H1 (cell line): Measurements from ENCODE around the gene FAM98C. TPM values are rescaled to one million over a fixed set of nuclear protein-coding genes. Genes with fewer than 3 reads are reported as not detected.

Experiments
- CTCF ChIA-PET: fragments of 300-600 bp; sonication (Branson Sonifier 250); formaldehyde crosslinking; loops from one replicate; lab custom pipeline; 2021; ENCODE audit not compliant: partially characterized antibody; lab: Charles Lee
- POLR2A ChIA-PET: fragments of 300-600 bp; sonication (Branson Sonifier 250); formaldehyde crosslinking; loops from one replicate; lab custom pipeline; 2021; ENCODE audit warnings: inconsistent platforms; ENCODE audit not compliant: partially characterized antibody; lab: Charles Lee
- DNase-seq, 2 experiments: peaks; one replicate each; pipeline versions ENCODE4 v3.0.0 to v3.0.0-alpha.2; 2010 to 2022; ENCODE audit warnings: low spot score in 2 of 2, low read depth in 1 of 2, mixed read lengths in 1 of 2
- FAIRE-seq: peaks from 2 replicates; lab custom pipeline; 2011; peaks lifted over from hg19 to GRCh38; lab: Jason Lieb, UNC
- H2AFZ ChIP-seq: 2 replicates; pipeline ENCODE4 v1.8.1; 2012; ENCODE audit warnings: low read length, inconsistent platforms
- H2AK5ac ChIP-seq: 2 replicates; pipeline ENCODE4 v1.6.1; 2013; ENCODE audit warnings: low read depth, low read length
- H2BK120ac ChIP-seq: replicated peaks from 2 replicates; pipeline ENCODE3; 2013; ENCODE audit warnings: low read depth, low read length, inconsistent platforms
- H2BK12ac ChIP-seq: 2 replicates; pipeline ENCODE4 v1.6.1; 2013; ENCODE audit warnings: low read depth, low read length
- H2BK15ac ChIP-seq: 2 replicates; pipeline ENCODE4 v1.6.1; 2013; ENCODE audit warnings: low read length
- H2BK20ac ChIP-seq: 2 replicates; pipeline ENCODE4 v1.6.1; 2013; ENCODE audit warnings: low read length
- H2BK5ac ChIP-seq: 2 replicates; pipeline ENCODE4 v1.6.1; 2013; ENCODE audit warnings: low read depth, low read length
- H3K14ac ChIP-seq: 2 replicates; pipeline ENCODE4 v1.6.1; 2013; ENCODE audit warnings: inconsistent platforms; ENCODE audit not compliant: insufficient read length
- H3K18ac ChIP-seq: 2 replicates; pipeline ENCODE4 v1.6.1; 2013; ENCODE audit warnings: low read length; ENCODE audit errors: extremely low read depth
- H3K23ac ChIP-seq: 2 replicates; pipeline ENCODE4 v1.6.1; 2013; ENCODE audit warnings: inconsistent platforms; ENCODE audit not compliant: insufficient read length
- H3K23me2 ChIP-seq: 2 replicates; pipeline ENCODE4 v1.6.1; 2013; ENCODE audit warnings: low read depth, low read length
- H3K27ac ChIP-seq: 2 replicates; pipeline ENCODE4 v1.6.1; 2011; ENCODE audit warnings: low read depth, low read length, inconsistent platforms
- H3K27me3 ChIP-seq, 4 experiments: replicated peaks in 1 of 4; 1 replicate in 1 of 4; 2 replicates in 3 of 4; pipeline versions ENCODE4 v1.6.1 to v1.8.1; 2011 to 2013; ENCODE audit warnings: low read length in 3 of 4, mild to moderate bottlenecking in 3 of 4, inconsistent platforms in 2 of 4, mixed read lengths in 2 of 4, moderate library complexity in 1 of 4; ENCODE audit not compliant: control insufficient read depth in 3 of 4, insufficient read depth in 3 of 4; ENCODE audit errors: extremely low read depth in 1 of 4
- H3K36me3 ChIP-seq, 4 experiments: 2 replicates each; pipeline versions ENCODE4 v1.6.1 to v1.8.1; 2011 to 2013; ENCODE audit warnings: mild to moderate bottlenecking in 4 of 4, low read length in 3 of 4, moderate library complexity in 2 of 4, control low read depth in 1 of 4, inconsistent platforms in 1 of 4; ENCODE audit not compliant: insufficient read depth in 4 of 4, control insufficient read depth in 2 of 4
- H3K4ac ChIP-seq: replicated peaks from 2 replicates; pipeline ENCODE3; 2013; ENCODE audit warnings: low read length, low read depth, mixed read lengths, inconsistent platforms; ENCODE audit not compliant: insufficient read length
- H3K4me1 ChIP-seq, 4 experiments: replicated peaks in 1 of 4; 1 replicate in 1 of 4; 2 replicates in 3 of 4; pipeline versions ENCODE4 v1.6.1 to v1.8.1; 2011 to 2013; ENCODE audit warnings: low read length in 3 of 4, inconsistent platforms in 2 of 4, mixed read lengths in 1 of 4; ENCODE audit not compliant: insufficient read depth in 4 of 4, control insufficient read depth in 3 of 4
- H3K4me2 ChIP-seq, 2 experiments: 2 replicates each; pipeline versions ENCODE4 v1.6.1 to v1.8.1; 2011 to 2013; ENCODE audit warnings: low read depth in 2 of 2, low read length in 2 of 2, control low read depth in 1 of 2, inconsistent platforms in 1 of 2, mild to moderate bottlenecking in 1 of 2; ENCODE audit not compliant: insufficient read depth in 1 of 2
- H3K4me3 ChIP-seq, 4 experiments: fragments of 200-600, 300-600 bp in 1 of 4; sonication (generic), shearing (Covaris generic), sonication (Bioruptor Twin) in 1 of 4; 2 replicates each; pipeline versions ENCODE4 v1.5.1 to v1.8.1; 2011 to 2016; ENCODE audit warnings: low read length in 4 of 4, low read depth in 3 of 4, control low read depth in 2 of 4, inconsistent platforms in 2 of 4, mild to moderate bottlenecking in 2 of 4, mixed read lengths in 1 of 4, moderate library complexity in 1 of 4; ENCODE audit not compliant: insufficient read depth in 2 of 4; ENCODE audit errors: extremely low read depth in 1 of 4
- H3K56ac ChIP-seq: replicated peaks from 2 replicates; pipeline ENCODE3; 2013; ENCODE audit warnings: low read depth, mild to moderate bottlenecking, mixed read lengths, low read length, inconsistent platforms; ENCODE audit not compliant: insufficient read length
- H3K79me1 ChIP-seq: 2 replicates; pipeline ENCODE4 v1.6.1; 2013; ENCODE audit warnings: low read depth, low read length, control low read depth
- H3K79me2 ChIP-seq, 2 experiments: 2 replicates each; pipeline versions ENCODE4 v1.6.1 to v1.8.1; 2012 to 2013; ENCODE audit warnings: low read length in 2 of 2, mild to moderate bottlenecking in 2 of 2, inconsistent platforms in 1 of 2; ENCODE audit not compliant: insufficient read depth in 2 of 2, control insufficient read depth in 1 of 2
- H3K9ac ChIP-seq, 4 experiments: replicated peaks in 1 of 4; 1 replicate in 1 of 4; 2 replicates in 3 of 4; pipeline versions ENCODE4 v1.6.1 to v1.8.1; 2011 to 2013; ENCODE audit warnings: low read depth in 3 of 4, low read length in 3 of 4, control low read depth in 2 of 4, mild to moderate bottlenecking in 2 of 4, moderate library complexity in 2 of 4, inconsistent platforms in 1 of 4; ENCODE audit errors: extremely low read depth in 1 of 4
- H3K9me3 ChIP-seq, 2 experiments: 2 replicates each; pipeline versions ENCODE4 v1.6.1 to v1.8.1; 2012 to 2013; ENCODE audit warnings: mild to moderate bottlenecking in 2 of 2, moderate library complexity in 2 of 2, control low read depth in 1 of 2, inconsistent platforms in 1 of 2, low read depth in 1 of 2, low read length in 1 of 2, mixed read lengths in 1 of 2; ENCODE audit not compliant: insufficient read depth in 2 of 2
- H4K20me1 ChIP-seq, 2 experiments: replicated peaks in 1 of 2; 2 replicates each; pipeline versions ENCODE3 to v1.8.1; 2011 to 2013; ENCODE audit warnings: inconsistent platforms in 2 of 2, low read length in 2 of 2, mild to moderate bottlenecking in 1 of 2; ENCODE audit not compliant: insufficient read depth in 2 of 2, control insufficient read depth in 1 of 2
- H4K5ac ChIP-seq: 2 replicates; pipeline ENCODE4 v1.6.1; 2013; ENCODE audit warnings: low read length, low read depth, mixed read lengths, inconsistent platforms; ENCODE audit not compliant: insufficient read length
- H4K8ac ChIP-seq: 2 replicates; pipeline ENCODE4 v1.8.0; 2013; ENCODE audit warnings: mild to moderate bottlenecking, moderate library complexity, low read length, inconsistent platforms; ENCODE audit not compliant: insufficient read depth; ENCODE audit errors: extremely low read depth
- H4K91ac ChIP-seq: replicated peaks from 2 replicates; pipeline ENCODE3; 2013; ENCODE audit warnings: low read length, mixed read lengths, inconsistent platforms; ENCODE audit not compliant: insufficient read length
- EGR1 ChIP-seq: IDR thresholded peaks from 2 replicates; pipeline ENCODE4 v1.6.1; 2011; ENCODE audit warnings: low read depth, low read length, borderline replicate concordance
- FOSL1 ChIP-seq: IDR thresholded peaks from 2 replicates; pipeline ENCODE4 v1.6.1; 2011; ENCODE audit warnings: mild to moderate bottlenecking, low read depth, low read length, moderate library complexity; ENCODE audit not compliant: insufficient read depth
- JUND ChIP-seq: IDR thresholded peaks from 2 replicates; pipeline ENCODE4 v1.6.1; 2011; ENCODE audit warnings: mild to moderate bottlenecking, improper control_type of control experiment, low read length
- MAFK ChIP-seq: IDR thresholded peaks from 2 replicates; pipeline ENCODE4 v1.6.1; 2012; ENCODE audit warnings: low read depth, mild to moderate bottlenecking, improper control_type of control experiment, low read length
- POLR2A ChIP-seq, 2 experiments: IDR thresholded peaks; 1 replicate in 1 of 2; 2 replicates in 1 of 2; pipeline ENCODE4 v1.6.1; 2011; ENCODE audit warnings: low read depth in 2 of 2, low read length in 2 of 2, mild to moderate bottlenecking in 2 of 2; ENCODE audit errors: control extremely low read depth in 1 of 2
- POU5F1 ChIP-seq: IDR thresholded peaks from 2 replicates; pipeline ENCODE4 v1.6.1; 2011; ENCODE audit warnings: low read depth, mild to moderate bottlenecking, low read length, moderate library complexity
- RFX5 ChIP-seq: IDR thresholded peaks from 2 replicates; pipeline ENCODE4 v1.6.1; 2011; ENCODE audit warnings: low read depth, low read length, improper control_type of control experiment, borderline replicate concordance
- SIRT6 ChIP-seq: IDR thresholded peaks from one replicate; pipeline ENCODE4 v1.7.1; 2012; ENCODE audit warnings: low read length, inconsistent platforms
- SP4 ChIP-seq: IDR thresholded peaks from 2 replicates; pipeline ENCODE4 v1.6.1; 2012; ENCODE audit warnings: low read length, inconsistent platforms
- WGBS, 2 experiments: shearing (Covaris generic) in 1 of 2; methylation state at CpG; one replicate each; pipeline versions ENCODE4 v1.1.6 to v1.1.7; 2013 to 2015; ENCODE audit warnings: low lambda C conversion rate in 2 of 2, mixed read lengths in 2 of 2, inconsistent platforms in 1 of 2, low coverage in 1 of 2, missing lambda C conversion rate in 1 of 2; ENCODE audit not compliant: insufficient replicate concordance in 2 of 2, insufficient coverage in 1 of 2, insufficient read length in 1 of 2; ENCODE audit errors: extremely low coverage in 1 of 2, missing lambda C conversion rate in 1 of 2; 5-methylcytosine and 5-hydroxymethylcytosine counted together
- polyA plus RNA-seq, 7 experiments: library from polyadenylated mRNA; depleted of rRNA in 3 of 7; stranded (reverse) in 5 of 7; unstranded in 2 of 7; fragments of >200 nt in 5 of 7; fragments of 200-250 nt in 2 of 7; gene quantifications; 1 replicate in 5 of 7; 2 replicates in 1 of 7; 4 replicates in 1 of 7; pipeline versions ENCODE4 v1.2.1 to v1.2.3, GENCODE V29; 2011 to 2013; ENCODE audit warnings: missing spikeins in 2 of 7, mixed read lengths in 2 of 7
- total RNA-seq: library from RNA; stranded (reverse); fragmentation: NEBNext Ultra II Directional; extraction: Animal tissue kit (Norgen Biotek cat#: 25700); gene quantifications from 2 replicates; pipeline ENCODE4 v1.2.1, GENCODE V29; 2021
- TF ChIP-seq, protein P1 (sequence below), 3 experiments: IDR thresholded peaks; 1 replicate in 2 of 3; 2 replicates in 1 of 3; pipeline versions ENCODE4 v1.5.1 to v1.6.1; 2011; ENCODE audit warnings: low read length in 3 of 3, mild to moderate bottlenecking in 3 of 3, inconsistent platforms in 2 of 3, low read depth in 1 of 3, moderate library complexity in 1 of 3; ENCODE audit not compliant: insufficient read depth in 1 of 3; ENCODE audit errors: control extremely low read depth in 1 of 3

FAM98C gene
- total and polyA plus RNA-seq, 2 of the 8 experiments (the other 6 are each of a cell fraction or from before 2014, with no cell fraction given), result 6.1 to 9.4 TPM

DNA sequence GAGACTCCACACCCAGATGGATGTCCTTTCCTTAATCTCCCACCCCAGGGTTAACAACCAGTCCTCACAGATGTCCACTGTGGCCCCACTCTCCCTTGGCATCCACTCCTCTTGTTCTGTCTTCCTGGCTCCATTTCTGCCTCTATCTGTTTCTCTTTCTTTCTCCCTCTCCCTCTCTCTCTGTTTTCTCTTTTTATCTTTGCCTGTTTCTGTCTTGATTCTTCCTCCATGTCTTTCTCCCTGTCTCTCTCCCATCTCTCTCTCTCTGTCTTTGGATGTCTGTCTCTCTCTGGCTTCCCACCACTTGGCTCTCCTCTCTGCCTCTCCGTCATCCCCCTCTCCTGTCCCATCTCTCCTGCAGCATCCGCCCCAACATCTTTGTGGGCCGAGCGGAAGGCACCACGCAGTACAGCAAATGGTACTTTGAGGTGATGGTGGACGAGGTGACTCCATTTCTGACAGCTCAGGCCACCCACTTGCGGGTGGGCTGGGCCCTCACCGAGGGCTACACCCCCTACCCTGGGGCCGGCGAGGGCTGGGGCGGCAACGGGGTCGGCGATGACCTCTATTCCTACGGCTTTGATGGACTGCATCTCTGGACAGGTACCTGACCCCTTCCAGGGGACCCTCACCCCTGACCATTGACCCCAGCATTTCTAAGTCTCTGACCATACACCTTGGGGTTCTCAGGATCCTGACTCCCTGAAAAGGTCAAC, 55.0 kb downstream of the FAM98C start:
- Histone ChIP-seq H3K18ac (no peak overlapping the region), H3K9ac (no peak overlapping the region), H3K79me1 (no peaks in the 10 kb centered on the region), H4K5ac (no peak overlapping the region), H2BK5ac (no peak overlapping the region), H3K4me2 (no peak overlapping the region), H3K27ac (no peak overlapping the region), H3K36me3 (peaks cover 16 to 39% (median 32%) of the 10 kb centered on the region in 4 experiments), H3K4me1 (no peaks in the 10 kb centered on the region; a peak in 1 of 7 replicates), H4K91ac (no peak overlapping the region), H3K27me3 (no peaks in the 10 kb centered on the region), H2AK5ac (no peak overlapping the region), H3K79me2 (no peaks in the 10 kb centered on the region), H3K9me3 (no peaks in the 10 kb centered on the region), H2BK15ac (no peak overlapping the region), H3K14ac (no peak overlapping the region), H3K4ac (no peak overlapping the region), H3K56ac (no peak overlapping the region), H2BK120ac (no peak overlapping the region), H3K23me2 (no peaks in the 10 kb centered on the region; the same call in 1 of the 2 replicates), H2BK20ac (no peak overlapping the region), H3K4me3 (no peak overlapping the region), H3K23ac (no peak overlapping the region), H2BK12ac (no peak overlapping the region), H4K8ac (no peak overlapping the region), H2AFZ (no peak overlapping the region), H4K20me1 (peaks cover 2 to 5% of the 10 kb centered on the region in 2 experiments)
- no peak for FAIRE-seq
- 95% methylated on average over 15 of the region's 15 CpGs; no CpG with 5 or more reads in 1 of the 2 experiments for WGBS, 2 experiments
- POLR2A ChIA-PET, result interaction anchor here (1.3 kb wide), 1 partner anchor 12 kb away, joined by 4 read pairs; no protein-coding TSS in a partner anchor
- CTCF ChIA-PET, result interaction anchor here (1.4 kb wide), 1 partner anchor 55 kb away, joined by 4 read pairs; the partner anchor contains the start of gene FAM98C
- no peak for DNase-seq
- no peak for TF ChIP-seq RFX5
- TF ChIP-seq FOSL1, result no peak
- no peak for TF ChIP-seq POLR2A (IDR thresholded peaks at IDR 0.05; ENCODE audit: control extremely low read depth in 1 of 2, low read depth in 2 of 2, low read length in 2 of 2)
- TF ChIP-seq, protein P1, sequence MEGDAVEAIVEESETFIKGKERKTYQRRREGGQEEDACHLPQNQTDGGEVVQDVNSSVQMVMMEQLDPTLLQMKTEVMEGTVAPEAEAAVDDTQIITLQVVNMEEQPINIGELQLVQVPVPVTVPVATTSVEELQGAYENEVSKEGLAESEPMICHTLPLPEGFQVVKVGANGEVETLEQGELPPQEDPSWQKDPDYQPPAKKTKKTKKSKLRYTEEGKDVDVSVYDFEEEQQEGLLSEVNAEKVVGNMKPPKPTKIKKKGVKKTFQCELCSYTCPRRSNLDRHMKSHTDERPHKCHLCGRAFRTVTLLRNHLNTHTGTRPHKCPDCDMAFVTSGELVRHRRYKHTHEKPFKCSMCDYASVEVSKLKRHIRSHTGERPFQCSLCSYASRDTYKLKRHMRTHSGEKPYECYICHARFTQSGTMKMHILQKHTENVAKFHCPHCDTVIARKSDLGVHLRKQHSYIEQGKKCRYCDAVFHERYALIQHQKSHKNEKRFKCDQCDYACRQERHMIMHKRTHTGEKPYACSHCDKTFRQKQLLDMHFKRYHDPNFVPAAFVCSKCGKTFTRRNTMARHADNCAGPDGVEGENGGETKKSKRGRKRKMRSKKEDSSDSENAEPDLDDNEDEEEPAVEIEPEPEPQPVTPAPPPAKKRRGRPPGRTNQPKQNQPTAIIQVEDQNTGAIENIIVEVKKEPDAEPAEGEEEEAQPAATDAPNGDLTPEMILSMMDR (IDR thresholded peaks at IDR 0.05; ENCODE audit: control extremely low read depth in 1 of 3, insufficient read depth in 1 of 3, low read depth in 1 of 3, low read length in 3 of 3), result no peak
- no peak for TF ChIP-seq EGR1
- no peak for TF ChIP-seq SIRT6
- no peak for TF ChIP-seq POU5F1
- no peak for TF ChIP-seq JUND
- TF ChIP-seq MAFK, result no peak
- no peak for TF ChIP-seq SP4
